ENCODE results near the gene SNRNP35. TPM values are rescaled to one million over a fixed set of nuclear protein-coding genes. Genes with fewer than 3 reads are reported as not detected.
"Not testable (repeated sequence)": the region's sequence is repeated elsewhere in the genome, so short reads cannot be mapped to it uniquely, and the experiment has no call there.

The SNRNP35 gene
- total RNA-seq (ENCODE audit: low replicate concordance) = 22.1 and 22.9 TPM in 2 replicates
- long read RNA-seq, transcript SNRNP35-203 (2 exons, 1,975 nt) = major isoform, 14 of 20 reads
- long read RNA-seq, partial matches to known transcripts = 0 of 20 reads
- long read RNA-seq, other reads (novel, unspliced or antisense) = 4 of 20 reads

- Mint-ChIP-seq H3K36me3 (peaks cover 3% of the 10 kb centered on the region), H3K4me3 (peak within 1 kb of the TSS; percentile 100), H3K9me3 (no peaks in the 10 kb centered on the region), H3K27ac (peak within 1 kb of the TSS; percentile 100), H3K27me3 (no peaks in the 10 kb centered on the region), H3K4me1 (ENCODE audit: unreplicated experiment) (peaks cover 8% of the 10 kb centered on the region)
- no peak for TF ChIP-seq CTCF (conservative IDR thresholded peaks at IDR 0.05)
- peak; percentile 83 for DNase-seq (ENCODE audit: extremely low spot score, unreplicated experiment)
Measured at GRCh38 chr12:123457980-123458779, at the start of gene SNRNP35. Gene SNRNP35 (plus strand): TSS chr12:123458139. CDS start chr12:123465541, 7,402 bp downstream.

- not testable (repeated sequence) for H3K4me1 Mint-ChIP-seq (ENCODE audit: unreplicated experiment); H3K4me3 Mint-ChIP-seq; H3K9me3 Mint-ChIP-seq; H3K27me3 Mint-ChIP-seq; DNase-seq (ENCODE audit: extremely low spot score, unreplicated experiment); H3K27ac Mint-ChIP-seq; H3K36me3 Mint-ChIP-seq
Measured at GRCh38 chr12:123408619-123409018, 49.3 kb upstream of the SNRNP35 start.

- H3K4me3 Mint-ChIP-seq; H3K27me3 Mint-ChIP-seq; H3K9me3 Mint-ChIP-seq; H3K4me1 Mint-ChIP-seq (ENCODE audit: unreplicated experiment); H3K27ac Mint-ChIP-seq; DNase-seq (ENCODE audit: extremely low spot score, unreplicated experiment); H3K36me3 Mint-ChIP-seq: not testable (repeated sequence)
Measured at GRCh38 chr12:123409284-123410040, 48.5 kb upstream of the SNRNP35 start.

- TF ChIP-seq CTCF (conservative IDR thresholded peaks at IDR 0.05) = no peak
- no peak for DNase-seq (ENCODE audit: extremely low spot score, unreplicated experiment)
- H3K36me3 Mint-ChIP-seq = peaks cover 4% of the 10 kb centered on the region
- H3K4me3 Mint-ChIP-seq = no peak overlapping the region
- H3K27me3 Mint-ChIP-seq = no peaks in the 10 kb centered on the region
- no peaks in the 10 kb centered on the region for H3K4me1 Mint-ChIP-seq (ENCODE audit: unreplicated experiment)
- H3K27ac Mint-ChIP-seq = no peak overlapping the region
- no peaks in the 10 kb centered on the region for H3K9me3 Mint-ChIP-seq
Measured at GRCh38 chr12:123410041-123410412, 47.9 kb upstream of the SNRNP35 start.

GRCh38 chr12:123421314-123421713, 36.6 kb upstream of the SNRNP35 start:
- no peak for TF ChIP-seq CTCF (conservative IDR thresholded peaks at IDR 0.05)
- Mint-ChIP-seq H3K4me1 (ENCODE audit: unreplicated experiment) (no peaks in the 10 kb centered on the region), H3K36me3 (no peaks in the 10 kb centered on the region), H3K27ac (no peak overlapping the region), H3K4me3 (no peak overlapping the region), H3K27me3 (no peaks in the 10 kb centered on the region), H3K9me3 (no peaks in the 10 kb centered on the region)
- DNase-seq (ENCODE audit: extremely low spot score, unreplicated experiment) = no peak

GRCh38 chr12:123427036-123427769, 30.7 kb upstream of the SNRNP35 start:
- Mint-ChIP-seq H3K4me1 (ENCODE audit: unreplicated experiment) (no peaks in the 10 kb centered on the region), H3K9me3 (no peaks in the 10 kb centered on the region), H3K27ac (no peak overlapping the region), H3K27me3 (no peaks in the 10 kb centered on the region), H3K36me3 (peaks cover 4% of the 10 kb centered on the region), H3K4me3 (no peak overlapping the region)
- DNase-seq (ENCODE audit: extremely low spot score, unreplicated experiment) = no peak
- no peak for TF ChIP-seq CTCF (conservative IDR thresholded peaks at IDR 0.05)
